ENCODE results near the gene GABRE. TPM values are rescaled to one million over a fixed set of nuclear protein-coding genes. Genes with fewer than 3 reads are reported as not detected.

Gene GABRE
- total and polyA plus RNA-seq, 10 of the 15 experiments (the other 5 are each of a cell fraction or from before 2014, with no cell fraction given) = 0.01 to 0.15 (median 0.10) TPM; not detected in 6

GRCh38 chrX:151973851-151974335, 583 bp downstream of the GABRE start (continued):
- TF ChIP-seq CTCF (IDR thresholded peaks at IDR 0.05 in 2 of 3, conservative IDR thresholded peaks at IDR 0.05 in 1 of 3; ENCODE audit: control insufficient read depth in 2 of 3, extremely low read depth in 1 of 3, insufficient read depth in 1 of 3, low read depth in 3 of 3, low read length in 3 of 3) = no peak

- H3K9ac ChIP-seq (ENCODE audit: control insufficient read depth, insufficient read depth, low read length) = no peak overlapping the region
- no TSS peak for BruUV-seq (replicated peaks)
- no peak overlapping the region for H3K4me2 ChIP-seq (ENCODE audit: control insufficient read depth, insufficient read depth)
- no peak overlapping the region for H2AFZ ChIP-seq (ENCODE audit: control insufficient read depth, low read depth, low read length)
- ChIA-PET RAD21 (ENCODE audit: unreplicated experiment) (no interaction called here), POLR2A (no interaction called here), CTCF (interaction anchor here (0.6 kb wide), 1 partner anchor 20 kb away, joined by 3 read pairs; no protein-coding TSS in a partner anchor), SMC1A (ENCODE audit: uncharacterized antibody, unreplicated experiment) (no interaction called here)
- H3K36me3 ChIP-seq (ENCODE audit: control insufficient read depth in 2 of 2, insufficient read depth in 2 of 2, low read length in 1 of 2) = no peaks in the 10 kb centered on the region
- DNase-seq (ENCODE audit: low read depth, low spot score) (no peak), FAIRE-seq (no peak), ATAC-seq (no peak)
- TF ChIP-seq MYC (IDR thresholded peaks at IDR 0.05; ENCODE audit: insufficient read depth, insufficient read length, insufficient replicate concordance, low read length, severe bottlenecking) = no peak
- no peak for TF ChIP-seq E2F4 (IDR thresholded peaks at IDR 0.05; ENCODE audit: low read depth, low read length)
- no peak for TF ChIP-seq BHLHE40 (IDR thresholded peaks at IDR 0.05; ENCODE audit: borderline replicate concordance in 1 of 2, low read depth in 2 of 2, low read length in 1 of 2)
- no peak for TF ChIP-seq NR2C1 (IDR thresholded peaks at IDR 0.05)
- no peak for TF ChIP-seq YY1 (IDR thresholded peaks at IDR 0.05; ENCODE audit: low read depth, low read length)
- TF ChIP-seq NBN (IDR thresholded peaks at IDR 0.05) = no peak
- no peak for TF ChIP-seq REST (IDR thresholded peaks at IDR 0.05; ENCODE audit: low read depth, low read length)
- no peak for TF ChIP-seq TARDBP (IDR thresholded peaks at IDR 0.05; ENCODE audit: borderline replicate concordance)
- TF ChIP-seq MAX (IDR thresholded peaks at IDR 0.05; ENCODE audit: low read depth, low read length) = no peak
- TF ChIP-seq SMC3 (IDR thresholded peaks at IDR 0.05; ENCODE audit: borderline replicate concordance, low read length) = no peak
- TF ChIP-seq CHD2 (IDR thresholded peaks at IDR 0.05; ENCODE audit: borderline replicate concordance, low read depth, low read length) = no peak
- H3K27me3 ChIP-seq (replicated peaks in 1 of 2; ENCODE audit: control insufficient read depth in 2 of 2, insufficient read depth in 2 of 2, low read length in 1 of 2) = no peaks in the 10 kb centered on the region
- in situ Hi-C loops (cut with MboI) = no loop called here
- H3K27ac ChIP-seq (ENCODE audit: control insufficient read depth, insufficient read depth) = no peak overlapping the region
- H4K20me1 ChIP-seq (ENCODE audit: control insufficient read depth, insufficient read depth) = no peaks in the 10 kb centered on the region
- no peaks in the 10 kb centered on the region for H3K9me3 ChIP-seq (replicated peaks; ENCODE audit: control insufficient read depth, insufficient read depth, low read length)
- H3K4me3 ChIP-seq = no peak overlapping the region
- no peaks in the 10 kb centered on the region for H3K4me1 ChIP-seq (ENCODE audit: control insufficient read depth, insufficient read depth, low read length)
- WGBS (ENCODE audit: insufficient coverage, insufficient replicate concordance, low lambda C conversion rate, missing lambda C conversion rate) = 14% methylated on average over 4 of the region's 4 CpGs
- intact Hi-C loops (cut with micrococcal nuclease; ENCODE audit: unreplicated experiment) = no loop called here
- H3K79me2 ChIP-seq (ENCODE audit: control insufficient read depth, insufficient read depth, low read length) = no peaks in the 10 kb centered on the region
Observed at GRCh38 chrX:151973060-151973661, 1.3 kb downstream of the GABRE start.
